Coronary artery (tissue), 2 donors: ENCODE data around the gene CLEC16A.

ENCODE experiments used
- DNase-seq: peaks from one replicate; pipeline ENCODE4 v3.0.0-alpha.2; 2017; ENCODE audit warnings: low spot score
- H3K27ac ChIP-seq, 2 donors: fragments of 200-600 bp; sonication (generic); one replicate each; pipeline ENCODE4 v1.5.1; 2016 to 2019
- H3K4me3 ChIP-seq: fragments of 200-600 bp; sonication (generic); 2 replicates; pipeline ENCODE4 v1.5.1; 2016; ENCODE audit warnings: mild to moderate bottlenecking, moderate library complexity
- TF ChIP-seq, protein P1 (sequence below): fragments of 200-600 bp; sonication (generic); IDR thresholded peaks from one replicate; pipeline ENCODE4 v1.5.1; 2019; ENCODE audit warnings: antibody characterized with exemption

CLEC16A gene

DNA sequence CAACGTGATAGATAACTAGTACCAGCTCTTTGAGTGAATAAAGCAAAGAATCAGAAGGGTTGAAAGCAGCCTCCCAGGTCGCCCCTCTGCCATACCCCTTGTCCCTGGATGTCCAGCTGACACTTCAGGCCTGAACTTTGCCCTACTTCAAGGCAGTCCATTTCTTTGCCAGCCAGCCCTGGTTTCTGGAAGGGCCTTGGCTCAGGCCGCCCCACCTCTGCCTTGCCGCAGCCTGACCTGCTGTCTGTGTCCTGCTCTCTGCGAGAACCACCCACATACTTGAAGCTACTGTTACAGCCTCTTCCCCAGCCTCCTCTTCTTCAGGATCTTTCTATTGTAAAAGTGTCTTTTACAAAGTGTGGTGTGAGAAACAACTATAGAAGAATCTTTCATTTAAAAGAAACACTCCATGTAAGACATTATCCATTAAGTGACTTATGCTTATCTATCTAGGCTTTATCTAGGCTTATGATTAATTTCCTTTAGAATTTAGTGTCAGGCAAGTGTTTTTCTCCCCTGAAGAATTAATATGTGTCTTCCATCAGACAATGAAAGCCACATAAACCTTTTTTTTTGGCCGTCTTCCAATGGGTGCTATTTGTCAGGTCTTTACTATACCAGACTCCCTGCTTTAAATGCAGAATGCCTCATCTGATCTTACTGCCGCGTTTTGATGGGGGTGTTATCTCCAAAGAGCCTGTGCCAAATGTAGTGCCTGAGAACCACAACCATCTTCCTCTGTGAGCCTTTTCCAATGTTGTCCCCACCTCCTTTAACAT lies 177.7 kb downstream of the CLEC16A start:
- peak overlapping the region in 1 of 2 donors; percentile 61 for H3K27ac ChIP-seq
- TF ChIP-seq, protein P1, sequence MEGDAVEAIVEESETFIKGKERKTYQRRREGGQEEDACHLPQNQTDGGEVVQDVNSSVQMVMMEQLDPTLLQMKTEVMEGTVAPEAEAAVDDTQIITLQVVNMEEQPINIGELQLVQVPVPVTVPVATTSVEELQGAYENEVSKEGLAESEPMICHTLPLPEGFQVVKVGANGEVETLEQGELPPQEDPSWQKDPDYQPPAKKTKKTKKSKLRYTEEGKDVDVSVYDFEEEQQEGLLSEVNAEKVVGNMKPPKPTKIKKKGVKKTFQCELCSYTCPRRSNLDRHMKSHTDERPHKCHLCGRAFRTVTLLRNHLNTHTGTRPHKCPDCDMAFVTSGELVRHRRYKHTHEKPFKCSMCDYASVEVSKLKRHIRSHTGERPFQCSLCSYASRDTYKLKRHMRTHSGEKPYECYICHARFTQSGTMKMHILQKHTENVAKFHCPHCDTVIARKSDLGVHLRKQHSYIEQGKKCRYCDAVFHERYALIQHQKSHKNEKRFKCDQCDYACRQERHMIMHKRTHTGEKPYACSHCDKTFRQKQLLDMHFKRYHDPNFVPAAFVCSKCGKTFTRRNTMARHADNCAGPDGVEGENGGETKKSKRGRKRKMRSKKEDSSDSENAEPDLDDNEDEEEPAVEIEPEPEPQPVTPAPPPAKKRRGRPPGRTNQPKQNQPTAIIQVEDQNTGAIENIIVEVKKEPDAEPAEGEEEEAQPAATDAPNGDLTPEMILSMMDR: no peak
- no peak overlapping the region for H3K4me3 ChIP-seq
- no peak for DNase-seq

- TF ChIP-seq, protein P1: no peak
- Histone ChIP-seq H3K27ac (no peak overlapping the region), H3K4me3 (no peak overlapping the region)
- no peak for DNase-seq
Measured at GRCh38 chr16:11123666-11124065, 179.3 kb downstream of the CLEC16A start.

- H3K27ac ChIP-seq: no peak overlapping the region
- TF ChIP-seq, protein P1: no peak
- DNase-seq: no peak
- no peak overlapping the region for H3K4me3 ChIP-seq
Measured at GRCh38 chr16:11125936-11126335, 181.6 kb downstream of the CLEC16A start.

DNA sequence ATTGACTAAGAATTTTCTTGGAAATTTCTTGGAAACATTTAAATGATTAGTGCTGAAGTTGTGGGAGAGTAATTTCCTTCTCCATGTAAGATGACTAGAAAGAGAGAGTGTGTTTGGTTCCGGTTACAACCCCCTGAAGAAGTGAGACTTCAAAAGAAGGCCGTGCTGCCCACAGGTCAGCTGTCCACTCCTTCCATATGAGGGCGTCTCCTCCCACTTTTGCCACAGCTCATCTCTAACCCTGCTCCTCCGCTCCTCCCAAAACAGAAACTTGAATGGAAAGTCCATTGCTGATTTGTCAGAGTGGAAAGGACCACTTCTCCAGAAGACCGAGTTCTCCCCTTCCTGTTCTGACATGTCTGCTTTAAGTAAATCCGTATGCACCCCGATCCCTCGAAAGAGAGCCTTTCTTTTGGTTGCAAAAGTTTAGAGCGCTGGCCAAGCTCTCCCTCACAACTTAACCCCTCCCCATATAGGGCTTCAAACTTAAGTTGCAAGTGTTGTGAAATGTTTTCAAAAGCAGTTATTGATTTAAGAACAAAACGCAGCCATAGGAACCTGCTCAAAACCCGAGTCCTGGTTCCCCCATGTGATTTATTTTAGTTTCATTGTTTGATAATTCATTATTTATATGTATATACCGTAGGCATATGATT lies 182.2 kb downstream of the CLEC16A start:
- TF ChIP-seq, protein P1: no peak
- DNase-seq: no peak
- no peak overlapping the region for H3K27ac ChIP-seq

GRCh38 chr16:11127610-11128195 lies 183.3 kb downstream of the CLEC16A start:
- no peak for DNase-seq
- Histone ChIP-seq H3K4me3 (no peak overlapping the region), H3K27ac (peak overlapping the region in 1 of 2 donors; percentile 76)
- TF ChIP-seq, protein P1: no peak

More for the DNA sequence above, 182.2 kb downstream of the CLEC16A start:
- no peak overlapping the region for H3K4me3 ChIP-seq

- Histone ChIP-seq H3K4me3 (no peak overlapping the region), H3K27ac (peak overlapping the region; percentile 43 to 76)
- TF ChIP-seq, protein P1: no peak
- DNase-seq: no peak
Measured at GRCh38 chr16:11128211-11129141, 184.1 kb downstream of the CLEC16A start.
